OCI-LY7 (cell line): ENCODE measurements around the gene VIPR2. TPM values are rescaled to one million over a fixed set of nuclear protein-coding genes. Genes with fewer than 3 reads are reported as not detected.

ENCODE experiments used
- BruUV-seq: library from RNA; stranded (reverse); fragments of 400-500 nt; replicated peaks from 2 replicates; lab custom pipeline; 2021; lab: Mats Ljungman, UMichigan
- CTCF ChIA-PET: fragments of 300-600 bp; sonication (Branson Sonifier 250); formaldehyde crosslinking; loops from one replicate; lab custom pipeline; 2022; ENCODE audit warnings: antibody characterized with exemption; ENCODE audit not compliant: unreplicated experiment; lab: Charles Lee
- POLR2A ChIA-PET: fragments of 300-600 bp; sonication (Branson Sonifier 250); formaldehyde crosslinking; loops from one replicate; lab custom pipeline; 2022; ENCODE audit warnings: antibody characterized with exemption; lab: Charles Lee
- DNase-seq: peaks from one replicate; pipeline ENCODE4 v3.0.0-alpha.2; 2015; ENCODE audit warnings: low spot score
- H2AFZ ChIP-seq: fragments of 200-600 bp; sonication (generic), shearing (Covaris generic); 2 replicates; pipeline ENCODE4 v1.6.1; 2014; ENCODE audit warnings: mild to moderate bottlenecking, antibody characterized with exemption, low read length, moderate library complexity
- H3K27ac ChIP-seq: fragments of 200-600 bp; sonication (generic); 2 replicates; pipeline ENCODE4 v1.5.1; 2014; ENCODE audit warnings: mixed run types, low read depth, mild to moderate bottlenecking, moderate library complexity, low read length, inconsistent platforms; ENCODE audit not compliant: poor library complexity, severe bottlenecking
- H3K36me3 ChIP-seq: fragments of 200-600 bp; sonication (generic); 2 replicates; pipeline ENCODE4 v1.6.1; 2014; ENCODE audit warnings: mild to moderate bottlenecking, antibody characterized with exemption, low read length, moderate library complexity, mixed read lengths; ENCODE audit not compliant: insufficient read depth
- H3K4me1 ChIP-seq: fragments of 200-600 bp; sonication (generic); 2 replicates; pipeline ENCODE4 v1.5.1; 2014; ENCODE audit warnings: mild to moderate bottlenecking, low read length; ENCODE audit not compliant: insufficient read depth, poor library complexity, severe bottlenecking
- H3K4me2 ChIP-seq: fragments of 200-600 bp; sonication (generic); 2 replicates; pipeline ENCODE4 v1.6.1; 2014; ENCODE audit warnings: mild to moderate bottlenecking, low read length
- H3K4me3 ChIP-seq: fragments of 200-600 bp; sonication (generic); 2 replicates; pipeline ENCODE4 v1.5.1; 2014; ENCODE audit warnings: mild to moderate bottlenecking, low read depth, low read length; ENCODE audit not compliant: poor library complexity, severe bottlenecking
- H3K79me2 ChIP-seq: fragments of 200-600 bp; sonication (generic); 2 replicates; pipeline ENCODE4 v1.6.1; 2016; ENCODE audit warnings: low read depth, mild to moderate bottlenecking, low read length, moderate library complexity, mixed read lengths; ENCODE audit not compliant: insufficient read depth
- H3K9me2 ChIP-seq: fragments of 200-600 bp; sonication (generic); 2 replicates; pipeline ENCODE4 v1.6.1; 2016; ENCODE audit warnings: mild to moderate bottlenecking, low read length, mixed read lengths; ENCODE audit not compliant: insufficient read depth
- H3K9me3 ChIP-seq: fragments of 200-600 bp; sonication (generic); 2 replicates; pipeline ENCODE4 v1.6.1; 2014; ENCODE audit warnings: mild to moderate bottlenecking, mixed run types, low read length, mixed read lengths
- H4K20me1 ChIP-seq: fragments of 200-600 bp; sonication (generic); 2 replicates; pipeline ENCODE4 v1.6.1; 2014; ENCODE audit warnings: mild to moderate bottlenecking, antibody characterized with exemption, low read length, moderate library complexity, mixed read lengths; ENCODE audit not compliant: insufficient read depth
- CTCF ChIP-seq: fragments of 200-600 bp; sonication (generic); conservative IDR thresholded peaks from 2 replicates; pipeline ENCODE4 v1.5.1; 2014; ENCODE audit warnings: mild to moderate bottlenecking, antibody characterized with exemption, low read length, moderate library complexity, mixed read lengths
- EZH2phosphoT487 ChIP-seq: fragments of 200-600 bp; sonication (generic); IDR thresholded peaks from 2 replicates; pipeline ENCODE4 v1.6.1; 2018; ENCODE audit warnings: low read depth, borderline replicate concordance, mild to moderate bottlenecking, mixed run types, antibody characterized with exemption, low read length, moderate library complexity, mixed read lengths
- intact Hi-C: fragments of 100-400 bp; cut with micrococcal nuclease; formaldehyde crosslinking; loops from one replicate; pipeline ENCODE4 v1.10.0; 2022; ENCODE audit not compliant: unreplicated experiment
- total RNA-seq, 2 experiments: library from RNA; depleted of rRNA in 1 of 2; stranded (reverse); fragments of >200 nt in 1 of 2; shearing (Covaris generic) in 1 of 2; gene quantifications; 2 replicates each; pipeline ENCODE4 v1.2.3, GENCODE V29; 2014 to 2022

Gene VIPR2
- total RNA-seq, 2 experiments from 2014 or later: not detected

GRCh38 chr7:159017741-159018140 lies 126.9 kb downstream of the VIPR2 start:
- H3K9me2 ChIP-seq: no peaks in the 10 kb centered on the region
- H3K27ac ChIP-seq: no peak overlapping the region
- 0 out of 2 replicates have a peak, but pooled peaks cover 6% of the 10 kb centered on the region for H3K9me3 ChIP-seq
- ChIA-PET POLR2A (no interaction called here), CTCF (no interaction called here)
- TF ChIP-seq EZH2phosphoT487 (no peak), CTCF (no peak)
- DNase-seq: no peak
- H2AFZ ChIP-seq: no peak overlapping the region
- no peaks in the 10 kb centered on the region for H3K79me2 ChIP-seq
- no TSS peak for BruUV-seq
- H3K4me1 ChIP-seq: no peaks in the 10 kb centered on the region
- H3K4me2 ChIP-seq: no peak overlapping the region
- H3K36me3 ChIP-seq: no peaks in the 10 kb centered on the region
- intact Hi-C loops: no loop called here
- H4K20me1 ChIP-seq: no peaks in the 10 kb centered on the region
- H3K4me3 ChIP-seq: no peak overlapping the region

- POLR2A ChIA-PET: no interaction called here
- intact Hi-C loops: no loop called here
Observed at GRCh38 chr7:159017210-159017609, 127.5 kb downstream of the VIPR2 start.

More at GRCh38 chr7:159017210-159017609, 127.5 kb downstream of the VIPR2 start:
- Histone ChIP-seq H3K4me2 (no peak overlapping the region), H4K20me1 (no peaks in the 10 kb centered on the region), H3K9me3 (0 out of 2 replicates have a peak, but pooled peaks cover 6% of the 10 kb centered on the region), H3K79me2 (no peaks in the 10 kb centered on the region), H3K27ac (no peak overlapping the region), H3K36me3 (no peaks in the 10 kb centered on the region), H2AFZ (no peak overlapping the region), H3K4me1 (no peaks in the 10 kb centered on the region), H3K4me3 (no peak overlapping the region), H3K9me2 (no peaks in the 10 kb centered on the region)
- TF ChIP-seq EZH2phosphoT487 (no peak), CTCF (no peak)
- BruUV-seq: no TSS peak
- no peak for DNase-seq
- CTCF ChIA-PET: no interaction called here
